ENCODE measurements around the gene VPS45.

Gene VPS45

GRCh38 chr1:150076985-150077384 lies 9.4 kb downstream of the VPS45 start:
- Histone ChIP-seq H4K20me1 (ENCODE audit: insufficient read depth, low read length) (no peaks in the 10 kb centered on the region), H2AFZ (ENCODE audit: low read depth, low read length) (no peak overlapping the region), H3K36me3 (ENCODE audit: insufficient read depth, low read length) (peaks cover 59% of the 10 kb centered on the region), H3K4me2 (ENCODE audit: insufficient read depth, low read length) (no peak overlapping the region), H3K4me1 (ENCODE audit: insufficient read depth, low read length) (no peaks in the 10 kb centered on the region), H3K9ac (ENCODE audit: low read depth, low read length) (no peak overlapping the region), H3K79me2 (ENCODE audit: insufficient read depth, low read length) (no peaks in the 10 kb centered on the region), H3K4me3 (ENCODE audit: low read depth in 1 of 2, low read length in 2 of 2) (no peak overlapping the region), H3K9me3 (ENCODE audit: insufficient read depth, low read length, severe bottlenecking) (no peaks in the 10 kb centered on the region), H3K27ac (ENCODE audit: low read length) (no peak overlapping the region), H3K27me3 (ENCODE audit: insufficient read depth, low read length, poor library complexity) (no peaks in the 10 kb centered on the region)
- TF ChIP-seq EZH2 (IDR thresholded peaks at IDR 0.05; ENCODE audit: borderline replicate concordance, low read depth, low read length, severe bottlenecking) (no peak), CTCF (IDR thresholded peaks at IDR 0.05; ENCODE audit: borderline replicate concordance, extremely low read depth, low read length, poor library complexity, severe bottlenecking) (no peak)
- DNase-seq (no peak), ATAC-seq (ENCODE audit: insufficient read depth, low read depth) (no peak)

GRCh38 chr1:150080784-150081183 lies 13.2 kb downstream of the VPS45 start:
- H3K4me2 ChIP-seq (ENCODE audit: insufficient read depth, low read length), result no peak overlapping the region
- H3K4me3 ChIP-seq (ENCODE audit: low read depth in 1 of 2, low read length in 2 of 2), result no peak overlapping the region

GRCh38 chr1:150082494-150082893 lies 14.9 kb downstream of the VPS45 start:
- H2AFZ ChIP-seq (ENCODE audit: low read depth, low read length), result no peak overlapping the region
- H3K4me1 ChIP-seq (ENCODE audit: insufficient read depth, low read length), result no peaks in the 10 kb centered on the region
- no peaks in the 10 kb centered on the region for H3K9me3 ChIP-seq (ENCODE audit: insufficient read depth, low read length, severe bottlenecking)
- no peak for ATAC-seq (ENCODE audit: insufficient read depth, low read depth)
- H3K79me2 ChIP-seq (ENCODE audit: insufficient read depth, low read length), result no peaks in the 10 kb centered on the region
- no peak overlapping the region for H3K4me2 ChIP-seq (ENCODE audit: insufficient read depth, low read length)
- H3K4me3 ChIP-seq (ENCODE audit: low read depth in 1 of 2, low read length in 2 of 2), result no peak overlapping the region
- peaks cover 65% of the 10 kb centered on the region for H3K36me3 ChIP-seq (ENCODE audit: insufficient read depth, low read length)
- no peaks in the 10 kb centered on the region for H3K27me3 ChIP-seq (ENCODE audit: insufficient read depth, low read length, poor library complexity)
- H3K9ac ChIP-seq (ENCODE audit: low read depth, low read length), result no peak overlapping the region
- no peaks in the 10 kb centered on the region for H4K20me1 ChIP-seq (ENCODE audit: insufficient read depth, low read length)
- TF ChIP-seq EZH2 (IDR thresholded peaks at IDR 0.05; ENCODE audit: borderline replicate concordance, low read depth, low read length, severe bottlenecking) (no peak), CTCF (IDR thresholded peaks at IDR 0.05; ENCODE audit: borderline replicate concordance, extremely low read depth, low read length, poor library complexity, severe bottlenecking) (no peak)
- no peak for DNase-seq
- no peak overlapping the region for H3K27ac ChIP-seq (ENCODE audit: low read length)

More at GRCh38 chr1:150080784-150081183, 13.2 kb downstream of the VPS45 start:
- no peaks in the 10 kb centered on the region for H3K4me1 ChIP-seq (ENCODE audit: insufficient read depth, low read length)
- no peaks in the 10 kb centered on the region for H3K9me3 ChIP-seq (ENCODE audit: insufficient read depth, low read length, severe bottlenecking)
- H2AFZ ChIP-seq (ENCODE audit: low read depth, low read length), result no peak overlapping the region
- DNase-seq (no peak), ATAC-seq (ENCODE audit: insufficient read depth, low read depth) (no peak)
- H4K20me1 ChIP-seq (ENCODE audit: insufficient read depth, low read length), result no peaks in the 10 kb centered on the region
- TF ChIP-seq EZH2 (IDR thresholded peaks at IDR 0.05; ENCODE audit: borderline replicate concordance, low read depth, low read length, severe bottlenecking), result no peak
- TF ChIP-seq CTCF (IDR thresholded peaks at IDR 0.05; ENCODE audit: borderline replicate concordance, extremely low read depth, low read length, poor library complexity, severe bottlenecking), result no peak
- no peaks in the 10 kb centered on the region for H3K79me2 ChIP-seq (ENCODE audit: insufficient read depth, low read length)
- peaks cover 62% of the 10 kb centered on the region for H3K36me3 ChIP-seq (ENCODE audit: insufficient read depth, low read length)
- no peak overlapping the region for H3K9ac ChIP-seq (ENCODE audit: low read depth, low read length)
- H3K27me3 ChIP-seq (ENCODE audit: insufficient read depth, low read length, poor library complexity), result no peaks in the 10 kb centered on the region
- H3K27ac ChIP-seq (ENCODE audit: low read length), result no peak overlapping the region

GRCh38 chr1:150083907-150084306 lies 16.3 kb downstream of the VPS45 start:
- no peak overlapping the region for H3K4me3 ChIP-seq (ENCODE audit: low read depth in 1 of 2, low read length in 2 of 2)

More at GRCh38 chr1:150083907-150084306, 16.3 kb downstream of the VPS45 start:
- Histone ChIP-seq H3K4me2 (ENCODE audit: insufficient read depth, low read length) (no peak overlapping the region), H3K4me1 (ENCODE audit: insufficient read depth, low read length) (no peaks in the 10 kb centered on the region), H3K27me3 (ENCODE audit: insufficient read depth, low read length, poor library complexity) (no peaks in the 10 kb centered on the region), H3K27ac (ENCODE audit: low read length) (no peak overlapping the region), H3K79me2 (ENCODE audit: insufficient read depth, low read length) (no peaks in the 10 kb centered on the region), H2AFZ (ENCODE audit: low read depth, low read length) (no peak overlapping the region), H3K9me3 (ENCODE audit: insufficient read depth, low read length, severe bottlenecking) (no peaks in the 10 kb centered on the region), H3K9ac (ENCODE audit: low read depth, low read length) (no peak overlapping the region), H3K36me3 (ENCODE audit: insufficient read depth, low read length) (peaks cover 65% of the 10 kb centered on the region), H4K20me1 (ENCODE audit: insufficient read depth, low read length) (no peaks in the 10 kb centered on the region)
- no peak for TF ChIP-seq CTCF (IDR thresholded peaks at IDR 0.05; ENCODE audit: borderline replicate concordance, extremely low read depth, low read length, poor library complexity, severe bottlenecking)
- TF ChIP-seq EZH2 (IDR thresholded peaks at IDR 0.05; ENCODE audit: borderline replicate concordance, low read depth, low read length, severe bottlenecking), result no peak
- no peak for DNase-seq
- no peak for ATAC-seq (ENCODE audit: insufficient read depth, low read depth)
